Measurements from ENCODE around the gene GATA2.
A peak's percentile ranks its signal among the peaks of the same experiment; 100 is the strongest.

GATA2 gene

DNA sequence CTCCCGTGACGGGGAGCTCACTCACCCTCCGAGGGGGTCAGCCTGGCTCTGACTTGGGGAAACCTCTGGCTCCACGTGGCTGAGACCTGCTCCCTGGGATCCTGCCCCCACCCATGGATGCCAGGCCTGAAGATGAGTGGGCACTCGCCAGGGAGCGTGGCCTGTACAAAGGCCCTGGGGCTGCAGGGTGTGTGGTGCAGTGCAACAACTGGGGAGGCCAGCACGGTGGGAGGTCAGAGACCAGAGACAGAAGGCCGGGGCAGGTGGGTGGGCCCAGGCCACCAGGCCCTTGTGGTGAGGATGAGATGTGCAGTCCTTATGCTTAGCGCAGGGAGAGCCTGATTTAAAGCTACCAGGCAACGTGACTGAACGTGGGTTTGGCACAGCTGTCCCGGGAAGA is 31.3 kb downstream of the GATA2 start:
- no peak overlapping the region for H3K4me3 ChIP-seq (ENCODE audit: low read depth, low read length)
- DNase-seq (ENCODE audit: low read depth) = no peak
- TF ChIP-seq POLR2A (IDR thresholded peaks at IDR 0.05; ENCODE audit: extremely low read depth, insufficient read length) (no peak), MYC (IDR thresholded peaks at IDR 0.05; ENCODE audit: low read depth, low read length) (no peak)
- TF ChIP-seq, protein P1, sequence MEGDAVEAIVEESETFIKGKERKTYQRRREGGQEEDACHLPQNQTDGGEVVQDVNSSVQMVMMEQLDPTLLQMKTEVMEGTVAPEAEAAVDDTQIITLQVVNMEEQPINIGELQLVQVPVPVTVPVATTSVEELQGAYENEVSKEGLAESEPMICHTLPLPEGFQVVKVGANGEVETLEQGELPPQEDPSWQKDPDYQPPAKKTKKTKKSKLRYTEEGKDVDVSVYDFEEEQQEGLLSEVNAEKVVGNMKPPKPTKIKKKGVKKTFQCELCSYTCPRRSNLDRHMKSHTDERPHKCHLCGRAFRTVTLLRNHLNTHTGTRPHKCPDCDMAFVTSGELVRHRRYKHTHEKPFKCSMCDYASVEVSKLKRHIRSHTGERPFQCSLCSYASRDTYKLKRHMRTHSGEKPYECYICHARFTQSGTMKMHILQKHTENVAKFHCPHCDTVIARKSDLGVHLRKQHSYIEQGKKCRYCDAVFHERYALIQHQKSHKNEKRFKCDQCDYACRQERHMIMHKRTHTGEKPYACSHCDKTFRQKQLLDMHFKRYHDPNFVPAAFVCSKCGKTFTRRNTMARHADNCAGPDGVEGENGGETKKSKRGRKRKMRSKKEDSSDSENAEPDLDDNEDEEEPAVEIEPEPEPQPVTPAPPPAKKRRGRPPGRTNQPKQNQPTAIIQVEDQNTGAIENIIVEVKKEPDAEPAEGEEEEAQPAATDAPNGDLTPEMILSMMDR (IDR thresholded peaks at IDR 0.05; ENCODE audit: low read depth, low read length) = no peak
- TF ChIP-seq, protein P2, sequence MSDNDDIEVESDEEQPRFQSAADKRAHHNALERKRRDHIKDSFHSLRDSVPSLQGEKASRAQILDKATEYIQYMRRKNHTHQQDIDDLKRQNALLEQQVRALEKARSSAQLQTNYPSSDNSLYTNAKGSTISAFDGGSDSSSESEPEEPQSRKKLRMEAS (IDR thresholded peaks at IDR 0.05; ENCODE audit: low read depth, low read length) = no peak

GRCh38 chr3:128459461-128459820 is 33.6 kb downstream of the GATA2 start:
- H3K4me3 ChIP-seq (ENCODE audit: low read depth, low read length) = no peak overlapping the region
- TF ChIP-seq MYC (IDR thresholded peaks at IDR 0.05; ENCODE audit: low read depth, low read length) (no peak), POLR2A (IDR thresholded peaks at IDR 0.05; ENCODE audit: extremely low read depth, insufficient read length) (no peak)
- TF ChIP-seq, protein P2 (IDR thresholded peaks at IDR 0.05; ENCODE audit: low read depth, low read length) = no peak
- TF ChIP-seq, protein P1 (IDR thresholded peaks at IDR 0.05; ENCODE audit: low read depth, low read length) = no peak
- DNase-seq (ENCODE audit: low read depth) = no peak

- no peak overlapping the region for H3K4me3 ChIP-seq (ENCODE audit: low read depth, low read length)
- DNase-seq (ENCODE audit: low read depth) = peak; percentile 16
- TF ChIP-seq MYC (IDR thresholded peaks at IDR 0.05; ENCODE audit: low read depth, low read length) (no peak), POLR2A (IDR thresholded peaks at IDR 0.05; ENCODE audit: extremely low read depth, insufficient read length) (no peak)
- TF ChIP-seq, protein P1 (IDR thresholded peaks at IDR 0.05; ENCODE audit: low read depth, low read length) = no peak
- TF ChIP-seq, protein P2 (IDR thresholded peaks at IDR 0.05; ENCODE audit: low read depth, low read length) = no peak
These were observed 34.1 kb downstream of the GATA2 start for GRCh38 chr3:128458746-128459460.

DNA sequence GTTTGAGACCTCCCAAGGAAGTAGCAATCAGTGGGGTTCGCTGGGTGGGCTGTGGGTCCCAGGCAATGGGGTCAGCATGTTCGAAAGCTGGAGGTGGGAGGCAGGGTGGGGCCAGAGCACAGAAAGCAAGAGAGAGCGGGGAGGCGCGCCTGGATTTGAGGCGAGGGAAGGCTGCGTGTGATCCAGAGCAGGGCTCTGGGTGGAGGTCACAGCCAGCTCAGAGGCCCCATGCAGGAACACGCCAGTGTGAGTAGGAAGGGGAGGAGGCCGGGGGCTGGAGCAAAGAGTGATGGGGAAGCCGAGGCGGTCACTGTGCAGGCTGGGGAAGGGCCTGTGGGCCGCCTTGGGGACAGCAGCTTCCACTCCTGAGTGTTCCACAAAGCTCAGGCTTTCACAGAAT is 35.1 kb downstream of the GATA2 start:
- DNase-seq (ENCODE audit: low read depth) = no peak
- no peak for TF ChIP-seq POLR2A (IDR thresholded peaks at IDR 0.05; ENCODE audit: extremely low read depth, insufficient read length)
- TF ChIP-seq, protein P1 (IDR thresholded peaks at IDR 0.05; ENCODE audit: low read depth, low read length) = no peak
- no peak for TF ChIP-seq MYC (IDR thresholded peaks at IDR 0.05; ENCODE audit: low read depth, low read length)
- TF ChIP-seq, protein P2 (IDR thresholded peaks at IDR 0.05; ENCODE audit: low read depth, low read length) = no peak
- no peak overlapping the region for H3K4me3 ChIP-seq (ENCODE audit: low read depth, low read length)

DNA sequence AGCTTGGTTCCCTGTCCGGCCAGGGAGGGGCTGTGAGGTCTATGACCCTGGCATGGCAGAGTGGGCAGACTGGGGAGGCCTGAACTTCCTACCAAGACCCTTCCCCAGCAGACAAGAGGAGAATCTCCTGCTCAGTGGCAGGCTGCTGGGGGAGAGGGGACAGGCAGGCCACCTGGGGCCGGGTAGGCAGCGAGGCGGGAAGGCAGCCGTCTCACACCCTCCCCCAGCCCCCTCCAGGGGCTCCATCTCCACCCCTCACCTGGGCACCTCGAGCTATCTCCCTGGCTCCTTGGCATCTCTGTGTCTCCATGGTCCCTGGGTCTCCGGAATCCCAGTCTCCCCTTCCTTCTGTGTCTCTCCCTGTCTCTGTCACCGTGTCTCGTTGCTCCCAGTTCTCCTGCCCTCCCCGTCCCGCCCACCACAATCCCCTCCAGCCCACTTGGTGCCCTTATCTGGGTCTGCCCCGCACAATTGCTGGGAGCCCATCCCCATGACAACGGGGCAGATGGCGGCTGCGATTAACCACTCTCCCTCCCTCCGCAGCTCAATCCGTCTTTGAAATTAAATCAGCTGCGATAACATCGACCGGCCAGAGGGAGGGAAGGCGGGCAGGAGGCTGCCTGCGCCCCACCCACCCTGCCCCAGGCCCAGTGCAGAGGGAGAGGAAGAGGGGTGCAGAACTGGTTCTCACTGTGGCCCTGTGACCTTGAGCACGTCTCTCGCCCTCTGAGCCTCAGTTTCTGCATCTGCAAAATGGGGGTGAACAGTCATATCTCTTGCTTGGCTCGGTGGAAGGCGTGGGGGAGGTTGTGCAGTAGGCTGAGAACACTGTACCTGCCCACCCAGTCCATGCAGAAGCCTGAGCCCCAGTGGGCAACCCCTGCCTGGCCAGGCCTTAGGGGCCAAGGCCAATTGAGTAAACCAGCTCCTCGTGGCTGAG is 36.0 kb downstream of the GATA2 start:
- no peak for DNase-seq (ENCODE audit: low read depth)
- no peak overlapping the region for H3K4me3 ChIP-seq (ENCODE audit: low read depth, low read length)
- TF ChIP-seq MYC (IDR thresholded peaks at IDR 0.05; ENCODE audit: low read depth, low read length) = no peak
- TF ChIP-seq, protein P2 (IDR thresholded peaks at IDR 0.05; ENCODE audit: low read depth, low read length) = no peak

Data from NB4 (cell line).